Astrocyte (in vitro differentiated cells and primary cell): Measurements from ENCODE around the gene STOML1. TPM values are rescaled to one million over a fixed set of nuclear protein-coding genes. Genes with fewer than 3 reads are reported as not detected.

Experiments used
- DNase-seq: peaks from one replicate; pipeline ENCODE4 v3.0.0-alpha.2; 2010; ENCODE audit warnings: low read depth
- FAIRE-seq: peaks from 2 replicates; lab custom pipeline; 2011; peaks lifted over from hg19 to GRCh38; lab: Jason Lieb, UNC
- H2AFZ ChIP-seq: 2 replicates; pipeline ENCODE4 v1.6.0; 2012; ENCODE audit warnings: low read depth, low read length, inconsistent platforms
- H3K27ac ChIP-seq: 2 replicates; pipeline ENCODE4 v1.5.1; 2011; ENCODE audit warnings: low read depth, low read length, inconsistent platforms
- H3K27me3 ChIP-seq: 2 replicates; pipeline ENCODE4 v1.6.0; 2011; ENCODE audit warnings: low read length, inconsistent platforms; ENCODE audit not compliant: insufficient read depth
- H3K36me3 ChIP-seq: 2 replicates; pipeline ENCODE4 v1.5.1; 2011; ENCODE audit warnings: low read length, inconsistent platforms; ENCODE audit not compliant: insufficient read depth
- H3K4me1 ChIP-seq: 2 replicates; pipeline ENCODE4 v1.5.1; 2011; ENCODE audit warnings: low read length, inconsistent platforms; ENCODE audit not compliant: insufficient read depth
- H3K4me2 ChIP-seq: 2 replicates; pipeline ENCODE4 v1.6.0; 2012; ENCODE audit warnings: low read length, inconsistent platforms
- H3K4me3 ChIP-seq: 2 replicates; pipeline ENCODE4 v1.5.1; 2011; ENCODE audit warnings: low read depth, mild to moderate bottlenecking, low read length, inconsistent platforms; ENCODE audit not compliant: insufficient read depth
- H3K79me2 ChIP-seq: 2 replicates; pipeline ENCODE4 v1.6.0; 2012; ENCODE audit warnings: mild to moderate bottlenecking, low read length, inconsistent platforms; ENCODE audit not compliant: insufficient read depth
- H3K9ac ChIP-seq: 2 replicates; pipeline ENCODE4 v1.6.0; 2012; ENCODE audit warnings: mild to moderate bottlenecking, low read length, inconsistent platforms
- H3K9me3 ChIP-seq: 2 replicates; pipeline ENCODE4 v1.5.1; 2012; ENCODE audit warnings: low read depth, mild to moderate bottlenecking, low read length, inconsistent platforms; ENCODE audit not compliant: insufficient read depth
- H4K20me1 ChIP-seq: 2 replicates; pipeline ENCODE4 v1.6.0; 2012; ENCODE audit warnings: low read length, inconsistent platforms; ENCODE audit not compliant: insufficient read depth
- H3K27ac Mint-ChIP-seq: one replicate; pipeline ENCODE4 v1.8.0; 2021; ENCODE audit warnings: mild to moderate bottlenecking, mixed read lengths; ENCODE audit not compliant: unreplicated experiment
- H3K27me3 Mint-ChIP-seq: one replicate; pipeline ENCODE4 v1.8.0; 2021; ENCODE audit warnings: low read depth, mixed read lengths; ENCODE audit not compliant: unreplicated experiment
- H3K36me3 Mint-ChIP-seq: one replicate; pipeline ENCODE4 v1.8.0; 2021; ENCODE audit warnings: low read depth, mixed read lengths; ENCODE audit not compliant: unreplicated experiment
- H3K4me1 Mint-ChIP-seq: one replicate; pipeline ENCODE4 v1.8.0; 2021; ENCODE audit warnings: low read depth, mixed read lengths; ENCODE audit not compliant: unreplicated experiment
- H3K4me3 Mint-ChIP-seq: one replicate; pipeline ENCODE4 v1.8.0; 2021; ENCODE audit warnings: mild to moderate bottlenecking, moderate library complexity, mixed read lengths; ENCODE audit not compliant: unreplicated experiment
- H3K9me3 Mint-ChIP-seq: one replicate; pipeline ENCODE4 v1.8.0; 2021; ENCODE audit warnings: mild to moderate bottlenecking, mixed read lengths; ENCODE audit not compliant: unreplicated experiment
- CTCF ChIP-seq: IDR thresholded peaks from 2 replicates; pipeline ENCODE4 v1.5.1; 2011; ENCODE audit warnings: low read depth, mild to moderate bottlenecking, inconsistent platforms, low read length, moderate library complexity; ENCODE audit not compliant: insufficient read depth
- EZH2 ChIP-seq: IDR thresholded peaks from 2 replicates; pipeline ENCODE4 v1.6.1; 2012; ENCODE audit warnings: mild to moderate bottlenecking, low read length, inconsistent platforms; ENCODE audit not compliant: insufficient read depth
- total RNA-seq: library from RNA; stranded (reverse); gene quantifications from 2 replicates; pipeline ENCODE4 v1.2.1, GENCODE V29; 2021

The STOML1 gene
- total RNA-seq, 1 donor from 2014 or later: 12.4 TPM

- H3K4me1 Mint-ChIP-seq: peaks cover 21% of the 10 kb centered on the region
- H3K27me3 Mint-ChIP-seq: no peaks in the 10 kb centered on the region
- no peaks in the 10 kb centered on the region for H3K36me3 ChIP-seq
- H3K9me3 ChIP-seq: no peaks in the 10 kb centered on the region
- TF ChIP-seq CTCF (no peak), EZH2 (no peak)
- H3K4me2 ChIP-seq: peak overlapping the region; percentile 75
- no peak overlapping the region for H3K27ac ChIP-seq
- H3K27me3 ChIP-seq: no peaks in the 10 kb centered on the region
- H4K20me1 ChIP-seq: no peaks in the 10 kb centered on the region
- H3K79me2 ChIP-seq: no peaks in the 10 kb centered on the region
- H2AFZ ChIP-seq: no peak overlapping the region
- no peak overlapping the region for H3K4me3 ChIP-seq
- H3K4me3 Mint-ChIP-seq: no peak overlapping the region
- peaks cover 13% of the 10 kb centered on the region for H3K4me1 ChIP-seq
- H3K9me3 Mint-ChIP-seq: no peaks in the 10 kb centered on the region
- FAIRE-seq: no peak
- H3K9ac ChIP-seq: no peak overlapping the region
- H3K36me3 Mint-ChIP-seq: no peaks in the 10 kb centered on the region
- DNase-seq: peak; percentile 61
- H3K27ac Mint-ChIP-seq: peak overlapping the region; percentile 28
Observed at GRCh38 chr15:73965758-73966113, 26.4 kb downstream of the STOML1 start.

GRCh38 chr15:73965094-73965757 lies 26.9 kb downstream of the STOML1 start:
- Mint-ChIP-seq H3K27ac (peak overlapping the region; percentile 91), H3K9me3 (no peaks in the 10 kb centered on the region), H3K4me1 (peaks cover 23% of the 10 kb centered on the region), H3K27me3 (peaks cover 2% of the 10 kb centered on the region), H3K4me3 (no peak overlapping the region), H3K36me3 (no peaks in the 10 kb centered on the region)
- H2AFZ ChIP-seq: peak overlapping the region; percentile 86
- no peaks in the 10 kb centered on the region for H4K20me1 ChIP-seq
- peak overlapping the region; percentile 75 for H3K4me2 ChIP-seq
- no peak overlapping the region for H3K4me3 ChIP-seq
- no peak overlapping the region for H3K9ac ChIP-seq
- no peaks in the 10 kb centered on the region for H3K27me3 ChIP-seq
- no peak overlapping the region for H3K27ac ChIP-seq
- peaks cover 13% of the 10 kb centered on the region for H3K4me1 ChIP-seq
- no peak for DNase-seq
- no peaks in the 10 kb centered on the region for H3K36me3 ChIP-seq
- H3K79me2 ChIP-seq: no peaks in the 10 kb centered on the region
- no peak for FAIRE-seq
- no peak for TF ChIP-seq EZH2
- TF ChIP-seq CTCF: no peak
- H3K9me3 ChIP-seq: no peaks in the 10 kb centered on the region

GRCh38 chr15:73964736-73965093 lies 27.4 kb downstream of the STOML1 start:
- Mint-ChIP-seq H3K27me3 (peaks cover 2% of the 10 kb centered on the region), H3K36me3 (no peaks in the 10 kb centered on the region), H3K4me1 (peaks cover 23% of the 10 kb centered on the region), H3K4me3 (no peak overlapping the region), H3K9me3 (no peaks in the 10 kb centered on the region), H3K27ac (peak overlapping the region; percentile 80)
- Histone ChIP-seq H3K4me3 (no peak overlapping the region), H2AFZ (peak overlapping the region; percentile 86), H3K9me3 (no peaks in the 10 kb centered on the region), H3K27ac (no peak overlapping the region), H3K27me3 (no peaks in the 10 kb centered on the region), H3K9ac (no peak overlapping the region), H3K36me3 (no peaks in the 10 kb centered on the region), H4K20me1 (no peaks in the 10 kb centered on the region), H3K4me1 (peaks cover 13% of the 10 kb centered on the region), H3K79me2 (no peaks in the 10 kb centered on the region), H3K4me2 (peak overlapping the region; percentile 75)
- FAIRE-seq: no peak
- no peak for DNase-seq
- TF ChIP-seq CTCF (peak; percentile 91), EZH2 (no peak)
